Stomach (tissue), 4 donors: ENCODE measurements around the gene PELI2.

Source experiments
- EP300 ChIP-seq: sonication (generic); formaldehyde crosslinking; IDR thresholded peaks from one replicate; pipeline ENCODE4 v1.6.1; 2017; ENCODE audit warnings: antibody characterized with exemption
- POLR2A ChIP-seq, 4 donors: fragments of 450-650 bp; IDR thresholded peaks; one replicate each; pipeline ENCODE4 v1.6.1; 2016; ENCODE audit warnings: antibody characterized with exemption in 4 of 4, control low read depth in 2 of 4, mild to moderate bottlenecking in 1 of 4, moderate library complexity in 1 of 4
- POLR2AphosphoS5 ChIP-seq, 3 donors: sonication (generic); formaldehyde crosslinking; IDR thresholded peaks; one replicate each; pipeline ENCODE4 v1.6.1; 2016; ENCODE audit warnings: antibody characterized with exemption in 3 of 3
- TF ChIP-seq, protein P1 (sequence below), 7 experiments: fragments of 450-650 bp in 4 of 7; fragments of 200-600 bp in 3 of 7; sonication (generic) in 3 of 7; IDR thresholded peaks; one replicate each; pipeline ENCODE4 v1.5.1; 2016 to 2019; ENCODE audit warnings: antibody characterized with exemption in 7 of 7, control low read depth in 2 of 7, mild to moderate bottlenecking in 1 of 7

GRCh38 chr14:56268039-56268438, 149.8 kb downstream of the PELI2 start:
- TF ChIP-seq, protein P1, sequence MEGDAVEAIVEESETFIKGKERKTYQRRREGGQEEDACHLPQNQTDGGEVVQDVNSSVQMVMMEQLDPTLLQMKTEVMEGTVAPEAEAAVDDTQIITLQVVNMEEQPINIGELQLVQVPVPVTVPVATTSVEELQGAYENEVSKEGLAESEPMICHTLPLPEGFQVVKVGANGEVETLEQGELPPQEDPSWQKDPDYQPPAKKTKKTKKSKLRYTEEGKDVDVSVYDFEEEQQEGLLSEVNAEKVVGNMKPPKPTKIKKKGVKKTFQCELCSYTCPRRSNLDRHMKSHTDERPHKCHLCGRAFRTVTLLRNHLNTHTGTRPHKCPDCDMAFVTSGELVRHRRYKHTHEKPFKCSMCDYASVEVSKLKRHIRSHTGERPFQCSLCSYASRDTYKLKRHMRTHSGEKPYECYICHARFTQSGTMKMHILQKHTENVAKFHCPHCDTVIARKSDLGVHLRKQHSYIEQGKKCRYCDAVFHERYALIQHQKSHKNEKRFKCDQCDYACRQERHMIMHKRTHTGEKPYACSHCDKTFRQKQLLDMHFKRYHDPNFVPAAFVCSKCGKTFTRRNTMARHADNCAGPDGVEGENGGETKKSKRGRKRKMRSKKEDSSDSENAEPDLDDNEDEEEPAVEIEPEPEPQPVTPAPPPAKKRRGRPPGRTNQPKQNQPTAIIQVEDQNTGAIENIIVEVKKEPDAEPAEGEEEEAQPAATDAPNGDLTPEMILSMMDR (IDR thresholded peaks at IDR 0.05): no peak
- TF ChIP-seq POLR2AphosphoS5 (IDR thresholded peaks at IDR 0.05) (no peak), POLR2A (IDR thresholded peaks at IDR 0.05) (no peak), EP300 (no peak)
